Gastrocnemius medialis (tissue), 4 donors: ENCODE data around the gene CCT3. TPM values are rescaled to one million over a fixed set of nuclear protein-coding genes. Genes with fewer than 3 reads are reported as not detected.

Experiments used
- ATAC-seq, 2 donors: fragments of 150-250 bp; one replicate each; pipeline ENCODE4 v1.9.1; 2016
- DNase-seq, 2 donors: peaks; one replicate each; pipeline ENCODE4 v3.0.0-alpha.2; 2019
- H3K27ac ChIP-seq, 4 donors: fragments of 200-600 bp; sonication (generic); 1 replicate in 1 of 4; 2 replicates in 3 of 4; pipeline ENCODE4 v1.5.1; 2016 to 2018; ENCODE audit warnings: mild to moderate bottlenecking in 2 of 4, moderate library complexity in 1 of 4
- H3K27me3 ChIP-seq, 3 donors: fragments of 200-600 bp; sonication (generic) in 2 of 3; 1 replicate in 1 of 3; 2 replicates in 2 of 3; pipeline versions ENCODE4 v1.5.1 to v1.6.0; 2016 to 2019; ENCODE audit warnings: mild to moderate bottlenecking in 1 of 3, moderate library complexity in 1 of 3
- H3K36me3 ChIP-seq, 2 donors: fragments of 200-600 bp; sonication (generic) in 1 of 2; one replicate each; pipeline ENCODE4 v1.5.1; 2017 to 2018
- H3K4me1 ChIP-seq, 2 donors: fragments of 200-600 bp; sonication (generic) in 1 of 2; one replicate each; pipeline ENCODE4 v1.5.1; 2016 to 2017; ENCODE audit warnings: mild to moderate bottlenecking in 2 of 2
- H3K4me3 ChIP-seq, 4 donors: fragments of 200-600 bp; sonication (generic) in 3 of 4; 1 replicate in 1 of 4; 2 replicates in 3 of 4; pipeline ENCODE4 v1.5.1; 2016 to 2019; ENCODE audit warnings: mild to moderate bottlenecking in 2 of 4
- H3K9me3 ChIP-seq, 3 donors: fragments of 200-600 bp; sonication (generic) in 2 of 3; 1 replicate in 1 of 3; 2 replicates in 2 of 3; pipeline ENCODE4 v1.5.1; 2016 to 2019
- POLR2A ChIP-seq, 2 donors: fragments of 450-650 bp; IDR thresholded peaks; one replicate each; pipeline ENCODE4 v1.6.1; 2017; ENCODE audit warnings: antibody characterized with exemption in 2 of 2, mild to moderate bottlenecking in 2 of 2, moderate library complexity in 2 of 2
- in situ Hi-C, 4 donors: fragments of 200-750 bp; cut with MboI; loops; one replicate each; pipeline versions ENCODE4 v1.15.0 to v1.8.0; 2017; ENCODE audit warnings: low sequenced_read_pairs in 4 of 4
- intact Hi-C: fragments of 100-400 bp; cut with DNase I; formaldehyde crosslinking; loops from one replicate; pipeline ENCODE4 v1.15.1; 2023; ENCODE audit warnings: low total_unique reads
- total RNA-seq, 4 donors: library from RNA; depleted of rRNA; stranded (reverse); fragments of >200 nt; gene quantifications; one replicate each; pipeline versions ENCODE4 v1.1.0 to v1.2.3, GENCODE V29; 2016
- TF ChIP-seq, protein P1 (sequence below), 5 experiments: fragments of 450-650 bp in 3 of 5; fragments of 200-600 bp in 2 of 5; sonication (generic) in 2 of 5; IDR thresholded peaks in 4 of 5; conservative IDR thresholded peaks in 1 of 5; 1 replicate in 4 of 5; 2 replicates in 1 of 5; pipeline ENCODE4 v1.5.1; 2016 to 2019; ENCODE audit warnings: antibody characterized with exemption in 5 of 5, mild to moderate bottlenecking in 3 of 5, moderate library complexity in 3 of 5

The CCT3 gene
- total RNA-seq, 4 donors from 2014 or later, result 147 to 189 (median 180) TPM

DNA sequence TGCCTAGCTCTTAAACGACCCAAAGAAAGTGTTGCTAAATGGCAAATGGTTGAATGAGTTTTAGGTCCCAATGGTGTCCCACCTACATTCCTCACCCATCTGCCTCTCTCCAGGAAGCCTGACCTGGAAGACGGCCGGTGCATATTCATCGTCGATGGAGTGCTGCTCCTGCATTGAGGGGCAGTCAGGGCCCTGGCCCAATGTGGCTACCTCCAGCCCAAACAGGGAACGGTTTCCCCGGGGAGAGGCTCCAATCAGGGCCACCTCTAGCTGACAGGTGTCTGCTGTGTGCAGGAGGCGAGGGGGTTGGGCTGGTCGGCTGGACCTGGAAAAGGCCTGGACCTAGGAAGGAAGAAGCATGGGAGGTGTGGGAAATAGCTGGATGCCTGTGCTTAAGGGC, 44.2 kb downstream of the CCT3 start:
- intact Hi-C loops, result no loop called here
- in situ Hi-C loops, result no loop called here
- peaks cover 5 to 14% of the 10 kb centered on the region in 2 donors for H3K4me1 ChIP-seq

GRCh38 chr1:156293098-156293434, 45.0 kb downstream of the CCT3 start:
- Histone ChIP-seq H3K27ac (no peak overlapping the region), H3K9me3 (no peaks in the 10 kb centered on the region), H3K27me3 (no peaks in the 10 kb centered on the region), H3K4me3 (no peak overlapping the region), H3K4me1 (peaks cover 5 to 14% of the 10 kb centered on the region in 2 donors), H3K36me3 (no peaks in the 10 kb centered on the region)
- intact Hi-C loops (no loop called here), in situ Hi-C loops (no loop called here)
- no peak for DNase-seq
- TF ChIP-seq, protein P1, sequence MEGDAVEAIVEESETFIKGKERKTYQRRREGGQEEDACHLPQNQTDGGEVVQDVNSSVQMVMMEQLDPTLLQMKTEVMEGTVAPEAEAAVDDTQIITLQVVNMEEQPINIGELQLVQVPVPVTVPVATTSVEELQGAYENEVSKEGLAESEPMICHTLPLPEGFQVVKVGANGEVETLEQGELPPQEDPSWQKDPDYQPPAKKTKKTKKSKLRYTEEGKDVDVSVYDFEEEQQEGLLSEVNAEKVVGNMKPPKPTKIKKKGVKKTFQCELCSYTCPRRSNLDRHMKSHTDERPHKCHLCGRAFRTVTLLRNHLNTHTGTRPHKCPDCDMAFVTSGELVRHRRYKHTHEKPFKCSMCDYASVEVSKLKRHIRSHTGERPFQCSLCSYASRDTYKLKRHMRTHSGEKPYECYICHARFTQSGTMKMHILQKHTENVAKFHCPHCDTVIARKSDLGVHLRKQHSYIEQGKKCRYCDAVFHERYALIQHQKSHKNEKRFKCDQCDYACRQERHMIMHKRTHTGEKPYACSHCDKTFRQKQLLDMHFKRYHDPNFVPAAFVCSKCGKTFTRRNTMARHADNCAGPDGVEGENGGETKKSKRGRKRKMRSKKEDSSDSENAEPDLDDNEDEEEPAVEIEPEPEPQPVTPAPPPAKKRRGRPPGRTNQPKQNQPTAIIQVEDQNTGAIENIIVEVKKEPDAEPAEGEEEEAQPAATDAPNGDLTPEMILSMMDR (IDR thresholded peaks at IDR 0.05 in 4 of 5, conservative IDR thresholded peaks at IDR 0.05 in 1 of 5), result no peak
- TF ChIP-seq POLR2A (IDR thresholded peaks at IDR 0.05), result no peak
- no peak for ATAC-seq

More for the DNA sequence above, 44.2 kb downstream of the CCT3 start:
- ATAC-seq, result no peak
- H3K27me3 ChIP-seq, result no peaks in the 10 kb centered on the region
- no peaks in the 10 kb centered on the region for H3K36me3 ChIP-seq
- no peak overlapping the region for H3K4me3 ChIP-seq
- TF ChIP-seq, protein P1 (IDR thresholded peaks at IDR 0.05 in 4 of 5, conservative IDR thresholded peaks at IDR 0.05 in 1 of 5), result no peak
- TF ChIP-seq POLR2A (IDR thresholded peaks at IDR 0.05), result no peak
- no peaks in the 10 kb centered on the region for H3K9me3 ChIP-seq
- H3K27ac ChIP-seq, result no peak overlapping the region
- no peak for DNase-seq

DNA sequence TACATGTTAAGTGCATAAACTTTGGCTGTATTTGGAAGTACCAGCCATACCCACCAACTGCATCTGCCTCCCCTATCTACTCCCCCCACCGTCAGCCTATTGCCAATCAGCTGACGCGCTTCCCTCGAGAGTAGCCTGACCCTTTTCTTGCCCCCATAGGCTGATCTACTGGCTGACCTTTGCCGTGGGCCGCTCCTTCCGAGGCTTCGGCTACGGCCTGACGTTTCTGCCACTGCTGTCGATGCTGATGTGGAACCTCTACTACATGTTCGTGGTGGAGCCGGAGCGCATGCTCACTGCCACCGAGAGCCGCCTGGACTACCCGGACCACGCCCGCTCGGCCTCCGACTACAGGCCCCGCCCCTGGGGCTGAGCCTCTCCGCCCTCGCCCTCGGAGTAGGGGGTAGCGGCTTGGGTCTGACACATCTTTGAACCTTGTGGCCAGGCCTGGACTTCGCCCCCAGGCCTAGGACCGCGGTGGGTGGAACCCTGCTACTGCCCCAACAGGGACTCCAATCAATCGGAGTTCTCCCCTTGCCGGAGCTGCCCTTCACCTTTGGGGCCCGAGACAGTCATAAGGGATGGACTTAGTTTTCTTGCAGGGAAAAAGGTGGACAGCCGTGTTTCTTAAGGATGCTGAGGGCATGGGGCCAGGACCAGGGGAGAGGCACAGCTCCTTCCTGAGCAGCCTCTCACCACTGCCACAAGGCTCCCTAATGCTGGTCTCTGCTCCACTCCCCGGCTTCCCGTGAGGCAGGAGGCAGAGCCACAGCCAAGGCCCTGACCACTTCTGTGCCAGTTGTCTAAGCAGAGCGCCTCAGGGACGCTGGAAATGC, 46.6 kb downstream of the CCT3 start:
- in situ Hi-C loops, result no loop called here
- ATAC-seq, result peak; percentile 46 to 55
- intact Hi-C loops, result no loop called here
- peak overlapping the region; percentile 43 to 55 (median 47) for H3K4me3 ChIP-seq
- peak; percentile 74 to 75 for DNase-seq
- peak in 1 of 2 donors; percentile 31 for TF ChIP-seq POLR2A (IDR thresholded peaks at IDR 0.05)
- TF ChIP-seq, protein P1 (IDR thresholded peaks at IDR 0.05 in 4 of 5, conservative IDR thresholded peaks at IDR 0.05 in 1 of 5), result no peak
- H3K27ac ChIP-seq, result peak overlapping the region; percentile 63 to 77 (median 74)
- H3K9me3 ChIP-seq, result no peaks in the 10 kb centered on the region
- peaks cover 5 to 14% of the 10 kb centered on the region in 2 donors for H3K4me1 ChIP-seq
- H3K27me3 ChIP-seq, result no peaks in the 10 kb centered on the region
- H3K36me3 ChIP-seq, result no peaks in the 10 kb centered on the region

- Histone ChIP-seq H3K27ac (no peak overlapping the region), H3K36me3 (no peaks in the 10 kb centered on the region), H3K4me3 (no peak overlapping the region), H3K27me3 (no peaks in the 10 kb centered on the region), H3K4me1 (peaks cover 3 to 6% of the 10 kb centered on the region in 2 donors), H3K9me3 (no peaks in the 10 kb centered on the region)
- intact Hi-C loops, result no loop called here
- DNase-seq (no peak), ATAC-seq (no peak)
- no peak for TF ChIP-seq POLR2A (IDR thresholded peaks at IDR 0.05)
- TF ChIP-seq, protein P1 (IDR thresholded peaks at IDR 0.05 in 4 of 5, conservative IDR thresholded peaks at IDR 0.05 in 1 of 5), result no peak
- in situ Hi-C loops, result no loop called here
Observed at GRCh38 chr1:156289857-156290256, 48.2 kb downstream of the CCT3 start.
